Measurements from ENCODE around the gene HDGFL2.

- TF ChIP-seq CTCF (IDR thresholded peaks at IDR 0.05 in 8 of 11, conservative IDR thresholded peaks at IDR 0.05 in 3 of 11): no peak
- TF ChIP-seq POLR2A (IDR thresholded peaks at IDR 0.05): no peak
- no peak for TF ChIP-seq POLR2AphosphoS5 (IDR thresholded peaks at IDR 0.05)
Observed at GRCh38 chr19:4494691-4495064, 22.6 kb downstream of the HDGFL2 start.

Data from spleen (tissue), 7 donors.